ENCODE measurements around the gene COX7B2.

GRCh38 chr4:46947541-46947940 is 38.5 kb upstream of the COX7B2 start:
- TF ChIP-seq CTCF (IDR thresholded peaks at IDR 0.05) (no peak), POLR2A (IDR thresholded peaks at IDR 0.05) (no peak)
